Mesothelial cell of epicardium (in vitro differentiated cells): ENCODE results near the gene POMGNT2. TPM values are rescaled to one million over a fixed set of nuclear protein-coding genes. Genes with fewer than 3 reads are reported as not detected.

Experiments used
- DNase-seq, 2 experiments: peaks; one replicate each; pipeline ENCODE4 v3.0.0; 2021; ENCODE audit warnings: low spot score in 2 of 2; ENCODE audit not compliant: unreplicated experiment in 2 of 2
- H3K27ac Mint-ChIP-seq: 2 replicates; pipeline ENCODE4 v1.8.0; 2021; ENCODE audit warnings: mixed read lengths
- H3K27me3 Mint-ChIP-seq: 2 replicates; pipeline ENCODE4 v1.8.0; 2021; ENCODE audit warnings: low read depth, mixed read lengths
- H3K36me3 Mint-ChIP-seq: 2 replicates; pipeline ENCODE4 v1.8.0; 2021; ENCODE audit warnings: mixed read lengths
- H3K4me1 Mint-ChIP-seq: 2 replicates; pipeline ENCODE4 v1.8.0; 2021; ENCODE audit warnings: mixed read lengths
- H3K4me3 Mint-ChIP-seq: 2 replicates; pipeline ENCODE4 v1.8.0; 2021; ENCODE audit warnings: mild to moderate bottlenecking, moderate library complexity, mixed read lengths
- H3K9me3 Mint-ChIP-seq: 2 replicates; pipeline ENCODE4 v1.8.0; 2021; ENCODE audit warnings: mixed read lengths
- total RNA-seq: library from RNA; stranded (reverse); gene quantifications from 3 replicates; pipeline ENCODE4 v1.2.1, GENCODE V29; 2021
- TF ChIP-seq, protein P1 (sequence below): fragments of 200-600 bp; sonication (generic); IDR thresholded peaks from one replicate; pipeline ENCODE4 v1.5.0; 2021; ENCODE audit warnings: antibody characterized with exemption; ENCODE audit not compliant: unreplicated experiment

The POMGNT2 gene
- total RNA-seq, 1 donor from 2014 or later = 18.6 TPM

DNA sequence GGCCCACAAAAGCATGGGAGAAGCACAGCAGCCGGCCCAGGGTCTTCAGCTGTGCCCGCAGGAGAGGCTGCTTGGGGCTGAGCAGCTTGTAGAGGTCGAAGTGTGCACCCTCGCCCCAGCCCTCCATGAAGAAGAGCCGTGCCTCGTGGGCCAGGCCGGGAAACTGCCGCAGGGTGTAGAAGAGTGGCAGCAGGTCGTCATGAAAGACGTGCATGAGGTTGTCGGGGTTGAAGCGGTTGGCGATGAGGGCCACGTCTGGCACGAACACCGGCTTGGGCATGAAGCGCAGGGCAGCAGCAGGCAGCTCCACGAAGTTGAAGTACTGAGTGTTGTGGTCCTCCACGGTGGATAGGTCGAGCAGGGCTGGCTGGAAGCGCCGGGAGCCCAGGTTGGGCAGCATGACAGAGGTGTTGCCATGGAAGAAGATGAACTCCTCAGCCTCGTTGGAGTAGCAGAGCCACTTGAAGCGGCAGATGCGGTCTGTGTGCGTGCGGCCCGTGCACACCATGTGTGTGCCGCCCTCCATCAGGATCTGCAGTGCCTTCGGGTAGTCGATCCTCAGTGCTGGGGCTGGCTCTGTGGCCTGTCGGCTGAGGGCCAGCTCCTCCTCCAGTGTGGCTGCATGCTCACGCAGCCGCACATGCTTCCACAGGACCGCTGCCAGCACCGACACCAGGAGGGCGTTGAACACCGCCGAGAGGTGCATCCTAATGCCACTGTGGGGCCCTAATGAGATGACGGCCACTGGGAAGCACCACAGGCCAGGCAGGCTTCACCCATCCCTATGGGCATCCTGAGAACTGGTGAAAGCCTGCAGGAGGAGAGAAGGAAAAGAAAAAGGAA, 24.9 kb downstream of the POMGNT2 start:
- no peak for DNase-seq
- H3K36me3 Mint-ChIP-seq = peaks cover 31% of the 10 kb centered on the region
- peaks cover 2% of the 10 kb centered on the region for H3K4me1 Mint-ChIP-seq
- no peak overlapping the region for H3K27ac Mint-ChIP-seq
- TF ChIP-seq, protein P1, sequence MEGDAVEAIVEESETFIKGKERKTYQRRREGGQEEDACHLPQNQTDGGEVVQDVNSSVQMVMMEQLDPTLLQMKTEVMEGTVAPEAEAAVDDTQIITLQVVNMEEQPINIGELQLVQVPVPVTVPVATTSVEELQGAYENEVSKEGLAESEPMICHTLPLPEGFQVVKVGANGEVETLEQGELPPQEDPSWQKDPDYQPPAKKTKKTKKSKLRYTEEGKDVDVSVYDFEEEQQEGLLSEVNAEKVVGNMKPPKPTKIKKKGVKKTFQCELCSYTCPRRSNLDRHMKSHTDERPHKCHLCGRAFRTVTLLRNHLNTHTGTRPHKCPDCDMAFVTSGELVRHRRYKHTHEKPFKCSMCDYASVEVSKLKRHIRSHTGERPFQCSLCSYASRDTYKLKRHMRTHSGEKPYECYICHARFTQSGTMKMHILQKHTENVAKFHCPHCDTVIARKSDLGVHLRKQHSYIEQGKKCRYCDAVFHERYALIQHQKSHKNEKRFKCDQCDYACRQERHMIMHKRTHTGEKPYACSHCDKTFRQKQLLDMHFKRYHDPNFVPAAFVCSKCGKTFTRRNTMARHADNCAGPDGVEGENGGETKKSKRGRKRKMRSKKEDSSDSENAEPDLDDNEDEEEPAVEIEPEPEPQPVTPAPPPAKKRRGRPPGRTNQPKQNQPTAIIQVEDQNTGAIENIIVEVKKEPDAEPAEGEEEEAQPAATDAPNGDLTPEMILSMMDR = no peak
- no peaks in the 10 kb centered on the region for H3K27me3 Mint-ChIP-seq
- peaks cover 13% of the 10 kb centered on the region for H3K9me3 Mint-ChIP-seq
- no peak overlapping the region for H3K4me3 Mint-ChIP-seq

DNA sequence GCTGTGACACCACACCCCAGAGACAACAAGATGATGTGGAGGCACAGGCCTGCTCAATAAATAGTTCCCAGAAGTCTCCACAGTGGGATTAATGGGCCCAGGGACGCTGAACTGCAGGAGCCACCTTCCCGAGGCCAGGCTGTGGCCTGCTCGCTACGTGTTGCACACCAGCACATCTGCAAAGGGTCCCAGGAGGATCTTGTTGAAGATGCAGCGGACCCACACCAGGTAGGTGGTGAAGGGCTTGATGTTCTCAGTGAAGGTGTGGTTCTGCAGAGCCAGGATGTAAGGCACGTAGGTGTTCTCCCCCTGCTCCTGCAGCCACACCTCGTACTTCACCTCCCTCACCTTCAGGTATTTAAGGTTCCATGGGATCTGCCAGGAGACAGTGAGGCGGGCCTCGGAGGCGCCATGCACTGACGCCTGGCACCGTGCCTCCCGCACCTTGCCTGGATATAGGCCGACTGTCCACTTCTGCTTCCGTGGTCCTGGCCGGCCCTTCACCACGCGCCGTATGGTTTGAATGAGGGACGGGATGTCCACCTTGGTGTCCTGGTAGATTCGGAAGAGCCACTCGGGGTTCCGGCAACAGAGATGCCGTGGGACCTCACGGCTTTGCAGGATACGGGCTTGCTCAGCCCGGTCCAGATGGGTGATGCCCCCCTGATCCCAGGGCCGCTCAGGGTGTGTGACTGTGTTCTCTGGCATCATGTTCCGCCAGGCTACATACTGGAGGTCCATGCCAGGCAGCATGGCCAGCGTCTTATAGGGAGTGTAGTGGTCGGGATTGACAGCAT, 26.1 kb downstream of the POMGNT2 start:
- Mint-ChIP-seq H3K27me3 (no peaks in the 10 kb centered on the region), H3K36me3 (peaks cover 28% of the 10 kb centered on the region), H3K4me3 (no peak overlapping the region), H3K4me1 (peaks cover 2% of the 10 kb centered on the region), H3K9me3 (peaks cover 10% of the 10 kb centered on the region), H3K27ac (no peak overlapping the region)
- TF ChIP-seq, protein P1 = no peak
- no peak for DNase-seq

DNA sequence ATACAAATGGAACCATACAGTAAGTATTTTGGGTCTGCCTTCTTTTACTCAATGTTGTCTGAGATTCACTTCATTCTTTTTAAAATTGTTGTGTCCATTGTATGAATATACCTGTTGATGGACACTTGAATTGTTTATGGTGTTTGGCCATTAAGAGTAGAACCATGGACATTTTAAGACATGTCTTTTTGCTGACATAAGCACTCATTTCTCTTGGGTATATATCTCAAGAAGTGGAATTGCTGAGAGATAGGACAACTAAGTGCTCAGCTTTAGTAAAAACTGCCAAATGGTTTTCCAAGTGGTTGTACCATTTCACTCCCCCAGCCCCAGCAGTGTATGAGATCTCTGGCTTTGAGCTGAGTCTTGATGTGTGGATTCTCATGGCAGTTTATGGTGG, 28.2 kb downstream of the POMGNT2 start:
- no peaks in the 10 kb centered on the region for H3K9me3 Mint-ChIP-seq
- H3K27ac Mint-ChIP-seq = no peak overlapping the region
- H3K4me1 Mint-ChIP-seq = peaks cover 2% of the 10 kb centered on the region
- no peak for DNase-seq
- TF ChIP-seq, protein P1 = no peak
- peaks cover 24% of the 10 kb centered on the region for H3K36me3 Mint-ChIP-seq
- H3K27me3 Mint-ChIP-seq = peaks cover 11% of the 10 kb centered on the region
- H3K4me3 Mint-ChIP-seq = no peak overlapping the region

DNA sequence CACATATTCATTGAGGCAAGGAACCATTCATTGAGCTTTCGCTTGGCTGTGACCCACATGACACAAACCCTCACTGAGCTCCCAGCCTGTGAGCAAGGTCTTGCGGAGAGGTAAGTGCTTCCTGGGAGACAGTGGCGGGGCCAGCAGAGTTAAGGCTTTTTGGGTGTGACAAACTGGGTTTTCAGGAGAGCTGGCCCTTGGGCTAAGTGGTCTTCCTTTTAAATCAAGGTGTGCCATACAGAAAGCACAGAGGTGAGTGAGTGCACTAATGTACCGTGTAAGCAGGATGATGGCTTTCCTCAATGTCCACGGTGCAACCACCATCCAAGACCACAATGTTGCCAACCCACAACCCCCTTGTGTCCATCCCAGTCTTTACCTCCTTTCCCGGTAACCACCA, 28.6 kb downstream of the POMGNT2 start:
- Mint-ChIP-seq H3K27me3 (peaks cover 16% of the 10 kb centered on the region), H3K4me3 (no peak overlapping the region), H3K27ac (no peak overlapping the region), H3K36me3 (peaks cover 24% of the 10 kb centered on the region), H3K9me3 (no peaks in the 10 kb centered on the region), H3K4me1 (peaks cover 2% of the 10 kb centered on the region)
- DNase-seq = no peak
- TF ChIP-seq, protein P1 = no peak

DNA sequence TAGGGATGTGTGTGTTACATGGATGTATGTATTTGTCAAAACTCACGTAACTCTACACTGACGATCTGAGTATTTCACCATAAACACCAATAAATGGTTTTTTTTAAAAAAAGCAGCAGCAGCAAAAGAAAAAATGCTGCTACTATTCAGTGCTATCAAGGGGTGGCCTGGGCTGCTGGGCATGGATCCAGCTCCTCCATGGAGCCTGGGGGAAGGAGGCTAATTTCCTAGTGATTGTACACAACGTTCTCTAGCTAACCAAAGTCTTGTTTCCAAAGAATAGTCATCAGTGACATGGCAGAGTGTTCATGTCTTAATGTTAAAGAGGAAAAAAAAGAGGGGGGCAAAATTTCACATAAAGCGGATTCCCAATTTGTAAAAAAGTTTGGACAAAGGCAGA, 29.0 kb downstream of the POMGNT2 start:
- Mint-ChIP-seq H3K27me3 (peaks cover 18% of the 10 kb centered on the region), H3K36me3 (peaks cover 24% of the 10 kb centered on the region), H3K4me1 (peaks cover 2% of the 10 kb centered on the region), H3K27ac (no peak overlapping the region), H3K9me3 (no peaks in the 10 kb centered on the region), H3K4me3 (no peak overlapping the region)
- TF ChIP-seq, protein P1 = no peak
- no peak for DNase-seq
